Middle frontal gyrus (tissue), 1 donor: Measurements from ENCODE around the gene TNRC6C.

Experiments used
- DNase-seq: peaks from one replicate; pipeline ENCODE4 v3.0.0-alpha.2; 2015; ENCODE audit warnings: low spot score; ENCODE audit errors: extremely low spot score

Gene TNRC6C

DNA sequence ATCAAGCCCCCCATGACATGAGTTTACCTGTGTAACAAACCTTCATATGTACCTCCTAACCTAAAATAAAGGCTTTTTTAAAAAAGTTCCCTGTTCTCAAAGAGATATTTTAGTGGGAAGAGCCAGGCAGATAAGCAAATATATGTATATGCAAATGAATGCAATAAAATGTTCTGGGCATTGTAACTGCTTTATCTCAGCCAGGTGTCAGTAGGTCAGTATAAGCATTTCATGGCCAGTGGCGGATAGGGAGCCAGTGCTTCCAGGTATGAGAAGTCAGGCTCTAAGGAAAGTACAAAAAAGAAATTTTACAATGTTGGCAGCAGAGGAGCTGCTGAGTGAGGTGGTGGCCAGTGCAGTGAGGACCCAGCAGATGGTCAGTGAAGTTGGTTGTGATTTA, 53.9 kb downstream of the TNRC6C start:
- no peak for DNase-seq

DNA sequence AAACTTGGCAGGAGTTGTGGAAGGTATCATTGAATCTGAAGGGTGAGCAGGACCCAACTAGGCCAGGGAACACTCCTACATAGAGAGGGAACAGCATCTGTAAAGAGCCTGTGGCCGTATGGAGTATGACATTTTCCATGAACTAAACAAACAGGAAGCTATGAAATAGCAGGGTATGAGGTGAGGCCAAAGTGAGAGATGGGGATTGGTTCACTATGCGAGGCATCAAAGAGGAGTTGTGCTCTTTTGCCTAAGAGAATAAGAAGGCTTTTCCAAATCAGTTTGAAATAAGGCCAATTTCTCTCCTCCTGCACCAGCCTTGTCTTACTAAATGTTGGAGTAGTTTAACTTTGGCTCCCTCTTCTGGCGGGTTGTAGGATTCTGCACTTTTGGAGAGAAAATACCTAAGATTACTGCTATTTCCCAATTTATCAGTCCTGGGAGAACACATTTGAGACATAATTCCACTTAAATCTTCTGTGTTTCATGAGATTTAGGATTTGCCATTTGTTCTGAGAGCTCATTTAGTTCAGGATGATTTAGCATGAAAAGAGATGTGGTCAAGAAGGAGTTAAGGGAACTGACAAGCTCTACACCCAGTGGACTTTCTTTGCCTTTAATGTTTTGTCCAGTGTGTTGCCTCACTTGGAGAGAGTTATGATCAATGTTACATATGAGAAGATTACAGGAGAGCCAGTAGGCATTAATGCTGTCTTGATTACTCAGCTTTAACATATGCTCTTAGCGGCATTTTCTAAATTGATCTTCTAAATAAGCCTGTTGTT, 55.4 kb downstream of the TNRC6C start:
- peak; percentile 67 for DNase-seq

- DNase-seq = no peak
Measured at GRCh38 chr17:78014646-78015045, 56.1 kb downstream of the TNRC6C start.

DNA sequence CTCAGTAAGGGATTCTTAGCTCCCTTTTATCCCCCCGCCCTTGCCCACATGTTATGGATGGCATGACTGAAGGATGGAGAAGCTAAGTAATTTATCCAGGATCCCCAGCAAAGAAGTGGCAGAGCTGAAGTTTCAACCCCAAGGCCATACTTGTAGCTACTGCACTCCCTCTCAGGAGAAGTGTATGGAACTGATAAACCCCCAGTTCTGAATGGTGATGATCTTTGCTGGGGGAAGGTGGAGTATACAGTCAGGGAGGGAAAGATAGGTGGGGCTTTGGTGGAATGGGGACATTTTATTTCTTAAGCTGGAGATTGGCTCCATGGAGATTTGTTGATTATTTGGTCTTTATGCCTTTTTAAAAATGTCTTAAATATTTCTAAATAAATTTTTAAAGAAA, 58.3 kb downstream of the TNRC6C start:
- DNase-seq = no peak

- no peak for DNase-seq
Measured at GRCh38 chr17:78019367-78019975, 61.0 kb downstream of the TNRC6C start.

GRCh38 chr17:78019976-78020716, 61.6 kb downstream of the TNRC6C start:
- no peak for DNase-seq

GRCh38 chr17:78020717-78021108, 62.2 kb downstream of the TNRC6C start:
- DNase-seq = no peak

DNA sequence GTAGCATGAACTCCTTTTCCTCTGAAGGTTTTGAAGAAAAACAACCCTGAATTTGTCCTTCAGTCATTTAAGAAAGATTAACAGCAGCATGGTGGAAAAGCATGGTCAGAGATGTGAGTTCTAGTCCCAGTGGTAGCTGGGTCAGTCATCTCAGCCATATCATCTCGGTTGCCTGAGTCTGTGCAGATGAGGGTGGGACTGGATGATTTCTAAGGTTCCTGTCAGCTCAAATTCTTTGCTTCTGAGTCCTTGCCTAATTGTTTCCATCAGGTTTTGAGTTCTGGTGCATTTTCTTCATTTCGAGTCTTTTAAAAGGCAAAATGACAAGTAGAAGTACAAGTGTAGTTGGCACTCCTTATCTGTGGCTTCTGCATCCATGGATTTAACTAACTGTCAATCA, 63.9 kb downstream of the TNRC6C start:
- no peak for DNase-seq

DNA sequence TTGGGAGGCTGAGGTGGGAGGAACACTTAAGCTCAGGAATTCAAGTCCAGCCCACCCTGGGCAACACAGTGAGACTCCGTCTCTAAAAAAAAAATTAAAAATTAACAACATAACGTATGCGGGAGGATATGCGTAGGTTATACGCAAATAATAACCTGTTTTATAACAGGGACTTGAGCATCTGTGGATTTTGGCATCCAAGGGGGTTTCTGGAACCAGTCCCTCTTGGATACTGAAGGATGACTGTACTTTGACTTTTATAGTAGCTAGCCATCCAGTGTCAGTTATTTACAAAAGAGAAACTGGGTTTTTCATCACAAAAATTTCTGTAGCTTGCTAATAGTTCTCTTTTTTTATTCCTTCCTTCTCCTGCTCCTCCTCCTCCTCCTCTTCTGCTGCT, 64.5 kb downstream of the TNRC6C start:
- DNase-seq = no peak

- no peak for DNase-seq
Measured at GRCh38 chr17:78026381-78026780, 67.9 kb downstream of the TNRC6C start.

DNA sequence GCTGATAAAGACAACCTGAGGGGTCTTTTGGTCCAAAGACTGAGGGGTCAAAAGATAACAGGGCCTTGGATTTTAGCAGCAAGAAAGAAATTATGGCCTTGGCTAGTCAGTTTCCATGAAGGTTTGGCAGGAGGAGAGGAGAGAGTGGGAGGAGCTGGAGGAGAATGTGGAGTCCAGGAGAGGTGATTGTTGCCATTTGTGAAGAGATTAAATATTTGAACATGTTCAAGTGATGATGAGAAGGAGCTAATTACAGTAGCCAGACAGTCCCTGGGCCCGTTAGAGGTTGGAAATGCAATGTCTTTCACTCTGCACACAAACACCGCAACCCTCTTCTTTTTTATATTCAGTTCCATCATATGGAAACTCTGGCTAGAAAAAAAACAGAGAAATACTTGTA, 68.6 kb downstream of the TNRC6C start:
- DNase-seq = no peak

DNA sequence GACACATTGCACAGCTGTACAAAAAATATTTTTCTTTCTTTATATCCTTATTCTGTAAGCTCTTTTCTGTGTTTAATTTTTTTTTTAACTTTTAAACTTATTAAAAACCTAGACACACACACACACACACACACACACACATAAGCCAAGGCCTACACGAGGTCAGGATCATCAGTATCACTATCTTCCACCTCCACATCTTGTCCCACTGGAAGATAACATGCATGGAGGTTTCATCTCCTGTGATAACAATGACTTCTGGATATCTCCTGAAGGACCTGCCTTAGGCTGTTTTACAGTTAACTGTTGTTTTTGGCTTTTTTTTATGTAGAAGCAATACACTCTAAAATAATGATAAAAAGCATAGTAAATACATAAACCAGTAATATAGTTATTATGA, 71.2 kb downstream of the TNRC6C start:
- no peak for DNase-seq

- no peak for DNase-seq
Measured at GRCh38 chr17:78031435-78031834, 72.9 kb downstream of the TNRC6C start.

GRCh38 chr17:78032166-78032565, 73.7 kb downstream of the TNRC6C start:
- DNase-seq = no peak

- DNase-seq = no peak
Measured at GRCh38 chr17:78034429-78035091, 76.1 kb downstream of the TNRC6C start.

- no peak for DNase-seq
Measured at GRCh38 chr17:78037280-78037679, 78.8 kb downstream of the TNRC6C start.

DNA sequence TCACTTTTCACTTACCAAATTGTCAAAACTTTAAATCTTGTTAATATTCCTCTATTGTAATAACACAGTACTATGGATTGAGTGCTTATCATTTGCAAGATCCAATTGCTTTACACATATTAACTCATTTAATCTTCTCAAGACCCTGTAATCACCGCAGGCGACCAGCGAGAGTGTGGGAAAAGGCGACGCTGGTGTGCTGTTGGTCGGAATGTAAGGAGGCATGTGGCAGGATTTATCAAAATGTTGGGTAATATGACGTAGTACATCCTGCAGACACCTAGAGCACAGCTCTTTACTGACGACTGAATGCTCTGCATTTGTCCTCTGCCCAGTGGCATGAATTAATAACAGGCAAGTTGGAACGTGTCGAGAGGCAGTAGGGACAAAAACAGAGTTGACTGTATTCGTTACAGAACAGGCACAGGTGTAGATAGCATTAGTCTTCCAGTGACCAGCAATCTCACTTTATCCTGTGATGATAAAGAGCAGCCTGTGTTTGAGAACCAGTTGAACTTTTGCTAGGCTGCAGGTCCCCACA, 80.3 kb downstream of the TNRC6C start:
- DNase-seq = no peak

- DNase-seq = no peak
Measured at GRCh38 chr17:78039581-78039980, 81.1 kb downstream of the TNRC6C start.

DNA sequence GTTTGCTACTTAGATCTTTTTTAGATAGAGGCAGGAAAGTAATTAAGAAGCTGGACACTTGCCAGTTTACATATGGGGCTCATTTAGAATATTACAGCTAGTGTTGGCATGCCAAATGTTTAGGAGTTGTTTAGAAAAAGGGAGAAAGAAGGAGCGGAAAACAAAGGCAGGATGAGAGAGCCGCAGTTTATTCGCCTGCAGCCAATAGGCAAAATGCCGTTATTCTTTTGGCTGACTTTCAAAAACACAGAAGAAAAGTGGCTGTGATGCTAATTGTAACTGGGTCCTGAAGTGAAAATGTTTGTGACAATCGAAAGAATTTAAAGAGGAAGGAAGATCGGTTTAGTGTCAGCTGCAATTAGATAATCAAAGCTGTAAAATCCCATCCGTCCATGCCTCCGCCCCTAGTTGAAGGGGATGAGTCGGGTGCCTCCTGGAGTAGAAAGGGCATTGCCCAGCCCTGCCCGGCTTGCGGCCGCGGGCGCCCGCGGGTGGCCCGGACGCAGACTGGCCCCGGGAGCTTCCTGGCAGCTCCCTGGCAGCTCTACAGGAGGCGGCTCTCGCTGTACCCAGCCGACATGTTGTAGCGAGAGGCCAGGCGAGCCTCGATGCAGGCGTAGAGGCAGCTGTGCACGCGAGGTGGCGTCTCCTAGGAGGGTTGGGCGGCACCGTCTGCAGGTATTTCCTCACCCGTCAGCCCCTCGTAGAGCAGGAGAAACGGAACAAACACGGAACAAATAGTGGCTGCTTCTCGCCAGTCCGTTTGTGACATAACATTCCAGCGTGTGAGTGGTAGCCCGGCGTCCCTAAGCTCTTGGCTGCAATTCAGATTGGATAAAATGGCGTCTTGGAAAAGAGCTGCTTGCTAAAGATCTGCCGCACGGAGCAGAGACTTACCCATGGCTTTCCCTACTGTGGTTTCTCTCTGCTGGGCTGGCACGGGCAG, 82.2 kb downstream of the TNRC6C start:
- peak; percentile 76 for DNase-seq

DNA sequence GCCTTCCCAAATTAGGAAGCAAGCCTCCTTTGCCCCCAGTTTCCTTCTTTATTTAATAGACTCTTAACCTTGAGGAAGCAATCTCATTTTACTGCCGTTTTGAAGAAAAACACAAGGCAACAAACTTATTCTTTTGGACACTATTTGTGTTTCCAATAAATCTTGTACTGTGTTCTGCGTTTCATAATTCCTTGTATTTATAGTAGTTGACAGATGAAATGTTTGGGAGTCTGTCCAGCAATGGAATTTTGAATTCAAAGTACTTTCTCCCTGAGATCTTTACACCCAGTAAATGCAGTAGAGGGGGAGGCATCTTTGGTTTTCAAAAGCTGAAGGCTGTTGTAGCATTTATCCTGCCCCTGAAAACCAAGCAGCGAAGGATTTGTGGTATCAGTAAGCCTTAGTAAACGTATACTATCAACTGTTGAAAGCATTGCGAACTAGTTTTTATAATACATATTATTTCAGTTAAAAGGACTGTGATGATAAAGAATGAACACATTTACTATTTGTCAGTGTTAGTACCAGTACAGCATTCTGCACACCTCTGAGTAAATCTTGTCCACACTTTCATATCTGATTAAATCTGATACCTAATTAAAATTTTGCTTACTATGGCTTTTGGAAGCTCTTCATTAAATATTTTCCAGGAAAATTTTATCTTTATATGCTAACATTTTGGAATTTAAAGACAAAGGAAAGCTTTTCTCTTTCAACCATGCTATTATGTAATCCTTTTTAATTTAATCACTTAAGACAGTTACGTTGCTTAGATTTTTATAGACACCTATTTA, 83.1 kb downstream of the TNRC6C start:
- DNase-seq = peak; percentile 35
